HCEC 1CT (cell line): ENCODE measurements around the gene C18orf54.

Experiments
- DNase-seq: peaks from one replicate; pipeline ENCODE4 v3.0.0-alpha.2; 2017

The C18orf54 gene

DNA sequence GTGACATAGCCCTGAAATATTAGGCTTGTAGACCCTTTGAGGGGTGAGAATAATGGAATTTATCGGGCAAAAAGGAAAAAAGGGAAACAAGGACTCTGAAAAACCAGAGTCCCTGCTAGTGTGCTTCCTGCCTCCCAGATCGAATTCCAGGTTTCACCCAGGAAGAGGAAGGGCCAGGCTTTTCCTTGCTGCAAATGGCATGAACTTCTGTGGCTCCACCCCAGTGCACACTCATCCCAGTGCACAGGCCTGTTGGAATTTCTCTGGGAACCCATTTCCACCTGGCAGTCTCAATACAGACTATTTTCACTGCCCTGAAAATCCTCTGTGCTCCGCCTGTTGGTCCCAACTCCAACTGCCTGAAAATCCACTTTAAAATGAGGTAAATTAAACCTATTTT lies 29.9 kb downstream of the C18orf54 start:
- peak; percentile 37 for DNase-seq

DNA sequence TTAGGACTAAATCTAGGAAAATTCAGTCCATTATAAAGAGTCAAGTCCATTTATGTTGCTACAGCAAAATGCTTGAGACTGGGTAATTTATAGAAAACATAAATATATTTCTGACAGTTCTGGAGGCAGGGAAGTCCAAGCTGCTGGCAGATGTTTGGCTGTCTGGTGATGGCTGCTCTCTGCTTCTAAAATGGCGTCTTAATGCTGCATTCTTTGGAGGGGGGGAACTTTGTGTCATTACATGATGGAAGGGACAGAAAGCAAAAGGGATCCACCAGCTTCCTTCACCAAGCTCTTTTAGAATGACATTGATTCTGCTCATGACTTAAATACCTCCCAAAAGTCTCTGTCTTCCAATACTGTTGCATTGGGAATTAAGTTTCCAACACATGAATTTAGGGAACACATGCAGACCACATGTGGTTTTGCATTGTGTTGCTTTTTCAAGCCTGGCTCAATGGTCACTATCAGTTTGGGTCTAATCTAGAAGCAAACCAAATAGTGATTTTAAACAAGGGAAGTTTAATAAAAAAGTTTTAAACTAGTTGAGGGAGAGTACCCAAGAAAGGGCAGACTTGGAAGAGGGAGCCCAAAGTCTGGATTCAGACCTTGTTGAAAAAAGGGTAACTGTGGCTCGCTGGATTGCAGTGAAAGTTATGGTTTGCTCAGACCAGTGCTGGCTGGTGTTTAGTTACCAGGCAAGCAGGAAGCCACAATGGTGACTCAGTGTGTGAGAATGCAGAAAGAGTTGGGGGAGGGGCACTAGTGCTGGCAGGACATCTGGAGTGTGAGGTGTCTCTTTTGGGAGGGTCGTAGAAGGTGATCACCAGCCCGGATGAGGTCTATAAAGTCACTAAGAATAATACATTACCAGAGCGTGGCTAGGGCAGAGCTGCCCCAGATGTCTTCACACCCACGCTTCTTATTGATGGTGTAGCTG lies 30.8 kb downstream of the C18orf54 start:
- peak; percentile 87 for DNase-seq

DNA sequence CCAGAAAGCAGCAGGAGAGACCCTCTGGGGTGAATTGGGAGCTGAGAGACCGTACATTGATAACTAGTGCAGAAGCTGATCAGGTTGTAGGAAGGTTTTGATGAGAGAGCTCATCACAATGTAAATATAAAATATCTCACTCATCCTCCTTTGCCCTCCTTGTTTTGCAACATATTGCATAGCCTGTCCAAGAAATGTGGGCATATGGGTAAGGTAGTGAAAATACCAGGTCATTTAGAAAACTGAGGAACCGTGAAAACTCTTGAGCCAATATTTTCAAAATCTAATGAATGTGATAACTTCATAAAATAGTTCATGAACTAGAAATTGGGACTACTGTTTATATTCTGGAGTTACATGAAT lies 31.4 kb downstream of the C18orf54 start:
- no peak for DNase-seq

DNA sequence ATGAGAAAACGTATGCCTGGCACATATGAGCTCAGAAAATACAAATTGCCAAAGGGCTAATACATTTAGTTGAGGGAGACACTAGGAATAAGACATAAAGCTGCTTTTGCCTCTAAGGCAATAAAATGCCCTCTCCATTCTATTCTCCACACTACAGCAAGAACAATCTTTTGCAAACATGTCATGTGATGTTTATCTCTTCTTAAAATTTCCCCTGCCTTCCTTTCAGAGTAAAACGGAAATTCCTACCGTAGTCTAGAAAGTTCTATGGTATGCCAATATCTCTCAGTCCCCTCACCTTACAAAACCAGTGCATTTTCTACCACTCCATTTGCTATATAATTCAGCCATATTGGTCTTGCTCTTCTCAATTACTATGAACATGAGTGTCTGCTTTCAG lies 33.1 kb downstream of the C18orf54 start:
- DNase-seq = no peak

DNA sequence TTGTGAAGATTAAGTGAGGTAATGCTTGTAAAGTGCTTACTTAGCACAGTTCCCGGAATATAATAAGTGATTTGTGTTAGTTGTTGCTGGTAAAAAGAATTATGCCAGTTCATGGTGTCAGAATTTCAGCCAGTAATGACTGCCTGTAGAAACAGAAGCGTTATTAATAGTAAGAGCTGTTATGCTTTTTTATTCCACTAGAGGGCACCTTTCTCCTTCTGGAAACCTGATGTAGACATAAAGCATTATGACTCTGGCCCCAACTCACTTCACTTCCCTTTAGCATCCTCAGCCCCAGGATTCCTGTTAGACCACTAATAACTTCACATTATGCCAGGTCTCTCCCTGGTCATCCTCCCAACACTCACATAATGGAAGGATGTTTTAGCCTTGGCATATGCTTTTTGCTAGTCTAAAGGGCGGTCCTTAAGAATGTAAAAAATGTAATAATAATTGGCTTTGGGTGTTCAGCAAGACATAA lies 34.9 kb downstream of the C18orf54 start:
- peak; percentile 57 for DNase-seq

DNA sequence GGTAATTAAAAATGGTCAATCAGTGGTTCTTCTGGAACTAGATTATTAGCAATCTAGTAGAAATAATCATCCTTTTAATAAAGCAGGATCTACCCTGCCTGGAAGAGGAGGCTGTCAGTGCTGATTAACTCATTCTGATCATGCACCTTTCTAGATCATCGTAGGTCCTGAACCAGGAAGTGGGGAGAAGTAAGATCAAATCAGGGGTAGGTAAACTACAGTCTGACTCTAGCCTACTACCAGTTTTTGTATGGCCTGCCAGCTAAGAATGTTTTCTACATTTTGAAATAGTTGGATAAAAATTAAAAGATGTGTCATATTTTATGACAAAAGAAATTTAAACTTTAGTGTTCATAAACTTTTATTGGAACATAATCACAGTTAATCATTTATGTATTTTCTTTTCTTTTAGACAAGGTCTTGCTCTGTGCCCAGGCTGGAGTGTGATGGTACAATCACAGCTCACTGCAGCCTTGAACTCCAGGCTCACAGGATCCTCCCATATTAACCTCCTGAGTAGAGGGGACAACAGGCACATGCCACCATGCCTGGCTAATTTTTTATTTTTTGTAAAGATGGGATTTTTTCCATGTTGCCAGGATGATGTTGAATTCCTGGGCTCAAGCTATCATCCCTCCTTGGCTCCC lies 36.1 kb downstream of the C18orf54 start:
- DNase-seq = no peak

DNA sequence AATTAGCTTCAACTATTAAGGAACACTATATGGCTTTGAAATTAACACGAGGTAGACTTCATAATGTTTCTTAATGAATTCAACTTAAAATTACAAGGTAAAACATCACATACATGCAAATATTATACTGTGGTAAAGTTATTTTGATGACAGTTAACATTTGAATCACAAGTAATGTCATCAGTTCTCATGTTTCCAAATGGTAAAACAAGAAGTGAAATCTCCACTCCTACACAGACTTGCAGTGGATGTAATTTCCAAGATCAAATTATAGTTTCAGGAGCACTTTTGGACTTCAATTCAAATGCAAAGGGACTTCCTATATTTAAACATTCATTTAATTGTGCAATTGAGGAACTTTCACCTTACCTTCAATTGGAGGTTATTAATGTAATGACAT lies 39.1 kb downstream of the C18orf54 start:
- no peak for DNase-seq

DNA sequence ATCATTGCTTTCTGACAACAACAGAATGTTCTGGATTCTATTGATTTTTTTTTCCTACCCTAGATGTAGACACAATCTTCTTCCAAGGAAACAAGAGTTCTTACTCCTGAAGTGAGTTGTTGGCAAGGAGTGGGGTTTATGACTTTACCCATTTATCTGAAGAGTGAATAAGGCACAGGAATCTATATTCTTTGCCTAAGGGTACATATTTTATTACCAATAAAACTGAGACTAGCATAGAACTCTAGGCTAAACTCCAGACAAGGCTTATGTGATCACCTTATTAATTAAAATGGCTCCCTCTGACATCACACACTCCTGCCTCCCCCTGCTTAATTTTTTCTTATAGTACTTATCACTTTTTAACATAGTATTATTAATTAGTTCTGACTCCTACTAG lies 47.6 kb downstream of the C18orf54 start:
- no peak for DNase-seq

DNA sequence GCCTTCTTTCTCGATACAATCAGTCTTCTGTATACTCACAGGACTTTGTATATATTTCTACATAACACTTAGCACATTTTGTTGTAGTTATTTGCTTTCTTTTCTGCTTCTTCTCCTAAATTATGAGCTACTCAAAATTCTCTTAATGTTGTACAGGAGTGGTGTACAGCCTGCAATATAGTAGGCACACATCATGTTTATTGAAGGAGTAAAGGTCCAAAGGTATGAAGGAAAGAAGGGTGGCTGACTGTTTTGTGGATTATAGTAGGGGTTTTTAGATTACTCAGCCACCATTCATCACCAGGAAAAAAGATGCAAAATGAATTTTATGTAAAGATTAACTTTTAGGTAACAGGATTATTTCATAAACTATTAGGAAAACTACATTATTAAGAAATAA lies 54.1 kb downstream of the C18orf54 start:
- DNase-seq = no peak

DNA sequence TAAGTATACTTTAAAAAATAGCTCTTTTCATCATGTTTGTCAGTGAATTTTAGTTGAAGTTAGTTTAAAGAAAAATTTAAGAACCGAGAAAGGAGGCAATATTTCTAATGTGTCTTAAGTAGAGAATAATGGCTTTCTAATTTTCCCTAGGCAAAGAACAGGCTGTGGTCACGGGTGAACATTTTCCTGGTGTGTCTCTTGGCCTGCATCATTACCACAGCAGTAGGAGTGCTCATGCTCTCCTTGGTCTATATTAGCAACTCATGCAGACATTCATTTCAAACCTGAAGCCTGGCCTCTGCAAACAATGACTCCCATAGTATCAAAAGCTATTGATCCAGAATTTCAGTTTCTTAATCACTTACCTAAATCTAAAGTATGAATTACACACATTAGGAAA lies 57.4 kb downstream of the C18orf54 start:
- DNase-seq = no peak

DNA sequence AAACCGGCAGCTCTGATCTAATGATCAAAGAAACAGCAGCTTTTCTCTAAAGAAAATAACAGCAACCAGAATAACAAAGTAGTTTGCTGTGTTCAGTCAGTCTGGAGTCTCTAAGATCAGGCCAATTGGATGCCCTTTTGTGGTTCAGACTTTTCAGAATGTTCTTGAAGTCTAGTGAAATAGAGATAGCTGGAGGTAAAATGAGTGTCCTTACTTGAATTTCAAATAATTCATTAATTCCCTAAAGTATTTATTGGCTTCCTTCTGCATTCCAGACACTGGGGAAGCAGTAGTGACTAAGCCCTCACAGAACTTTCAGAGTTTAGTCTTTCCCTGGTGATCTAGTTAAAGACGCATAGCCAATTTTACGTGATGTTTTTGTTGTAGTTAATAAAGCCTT lies 58.7 kb downstream of the C18orf54 start:
- DNase-seq = no peak

DNA sequence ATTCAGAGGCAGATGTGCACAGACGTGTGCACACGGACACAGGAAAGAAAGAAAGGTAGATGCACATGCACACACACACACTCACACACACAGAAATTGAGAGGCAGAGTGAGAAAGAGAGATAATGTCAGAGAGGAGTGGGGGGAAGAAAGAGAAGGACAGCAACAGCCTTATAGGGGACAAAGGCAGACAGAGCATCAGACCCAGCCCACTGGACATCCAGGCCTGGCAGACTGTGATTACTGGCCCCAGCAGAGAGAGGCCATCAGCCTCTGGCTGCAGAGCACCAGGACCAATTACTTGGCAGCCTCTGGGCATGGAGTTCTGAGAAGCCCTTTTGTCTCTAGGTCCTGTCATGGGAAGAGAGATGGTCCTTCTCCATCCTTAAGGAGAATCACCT lies 66.1 kb downstream of the C18orf54 start:
- DNase-seq = no peak

DNA sequence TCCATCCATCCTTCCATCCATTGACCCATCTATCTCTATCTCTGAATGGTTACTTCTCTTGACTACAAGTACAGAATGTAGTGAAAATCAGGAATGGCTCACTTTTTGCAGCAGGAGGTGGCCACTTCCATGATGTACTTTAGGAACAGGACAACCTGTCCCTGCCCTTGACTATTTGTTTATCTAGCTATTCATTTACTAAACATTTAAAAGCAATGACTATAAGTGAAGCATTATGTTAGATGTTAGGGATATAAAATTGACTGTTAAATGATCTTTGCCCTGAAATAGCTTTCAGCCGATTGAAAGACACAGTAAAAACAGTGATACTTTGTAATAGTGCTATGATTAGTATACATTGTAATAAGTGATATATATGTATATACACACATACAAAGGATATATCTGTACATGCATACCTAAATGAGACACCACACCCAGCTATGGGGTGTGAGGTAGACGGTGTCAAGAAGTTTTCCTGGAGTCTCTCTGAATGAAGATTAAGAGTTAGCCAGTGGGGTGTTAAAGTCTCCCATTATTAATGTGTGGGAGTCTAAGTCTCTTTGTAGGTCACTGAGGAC lies 68.5 kb downstream of the C18orf54 start:
- DNase-seq = no peak
